ENCODE data around the gene NKX3-2. TPM values are rescaled to one million over a fixed set of nuclear protein-coding genes. Genes with fewer than 3 reads are reported as not detected.

Gene NKX3-2
- total RNA-seq, 4 donors from 2014 or later: 3.8 to 19.5 (median 5.1) TPM

- DNase-seq: no peak
- in situ Hi-C loops (cut with MboI; ENCODE audit: low pct_ligation_motif_present in 1 of 4, low pct_unique_long_range_greater_than_20kb in 1 of 4, low sequenced_read_pairs in 3 of 4): loop anchor here in 2 of 4 donors (5.0 kb wide), 2 partner anchors 676 to 686 kb away; no protein-coding TSS in a partner anchor
These were observed 6.5 kb downstream of the NKX3-2 start for GRCh38 chr4:13537832-13538177.

GRCh38 chr4:13537011-13537831 lies 7.1 kb downstream of the NKX3-2 start:
- Histone ChIP-seq H3K27ac (peak overlapping the region; percentile 8 to 94 (median 49)), H3K4me3 (no peak overlapping the region), H3K36me3 (no peaks in the 10 kb centered on the region), H3K27me3 (peaks cover 100% of the 10 kb centered on the region), H3K9me3 (no peaks in the 10 kb centered on the region), H3K4me1 (peaks cover 0 to 8% (median 7%) of the 10 kb centered on the region in 4 donors)
- 36 to 47% methylated on average over 5 to 34 of the region's 34 CpGs for WGBS, 2 donors (ENCODE audit: low coverage in 1 of 2)
- no peak for TF ChIP-seq POLR2A (IDR thresholded peaks at IDR 0.05)
- in situ Hi-C loops (cut with MboI; ENCODE audit: low pct_ligation_motif_present in 1 of 4, low pct_unique_long_range_greater_than_20kb in 1 of 4, low sequenced_read_pairs in 3 of 4) (loop anchor here in 2 of 4 donors (5.0 kb wide), 2 partner anchors 675 to 685 kb away; no protein-coding TSS in a partner anchor), intact Hi-C loops (cut with DNase I; ENCODE audit: low total_unique reads) (no loop called here)
- DNase-seq: no peak

More at GRCh38 chr4:13537832-13538177, 6.5 kb downstream of the NKX3-2 start:
- Histone ChIP-seq H3K27ac (peak overlapping the region; percentile 8 to 94 (median 49)), H3K27me3 (peaks cover 100% of the 10 kb centered on the region), H3K36me3 (no peaks in the 10 kb centered on the region), H3K4me3 (no peak overlapping the region), H3K4me1 (peaks cover 0 to 11% (median 11%) of the 10 kb centered on the region in 4 donors), H3K9me3 (no peaks in the 10 kb centered on the region)
- WGBS, 2 donors (ENCODE audit: low coverage in 1 of 2): 38% methylated on average over 10 of the region's 10 CpGs; no CpG with 5 or more reads in 1 of the 2 donors
- TF ChIP-seq POLR2A (IDR thresholded peaks at IDR 0.05) (no peak), EP300 (IDR thresholded peaks at IDR 0.05; ENCODE audit: low read depth) (no peak), CTCF (IDR thresholded peaks at IDR 0.05) (no peak), POLR2AphosphoS5 (IDR thresholded peaks at IDR 0.05) (no peak)
- intact Hi-C loops (cut with DNase I; ENCODE audit: low total_unique reads): no loop called here

GRCh38 chr4:13536607-13537006 lies 7.7 kb downstream of the NKX3-2 start:
- H3K36me3 ChIP-seq: no peaks in the 10 kb centered on the region
- H3K4me1 ChIP-seq: peaks cover 0 to 2% (median 1%) of the 10 kb centered on the region in 4 donors
- no peak overlapping the region for H3K4me3 ChIP-seq
- H3K9me3 ChIP-seq: no peaks in the 10 kb centered on the region
- WGBS, 2 donors (ENCODE audit: low coverage in 1 of 2): 42 to 58% methylated on average over 4 to 6 of the region's 6 CpGs
- H3K27ac ChIP-seq: peak overlapping the region in 2 of 4 donors; percentile 19 to 94
- peaks cover 100% of the 10 kb centered on the region for H3K27me3 ChIP-seq
- DNase-seq: no peak
- intact Hi-C loops (cut with DNase I; ENCODE audit: low total_unique reads) (no loop called here), in situ Hi-C loops (cut with MboI; ENCODE audit: low pct_ligation_motif_present in 1 of 4, low pct_unique_long_range_greater_than_20kb in 1 of 4, low sequenced_read_pairs in 3 of 4) (loop anchor here in 2 of 4 donors (5.0 kb wide), 2 partner anchors 674 to 684 kb away; no protein-coding TSS in a partner anchor)
- no peak for TF ChIP-seq CTCF (IDR thresholded peaks at IDR 0.05)
- no peak for TF ChIP-seq POLR2A (IDR thresholded peaks at IDR 0.05)
- TF ChIP-seq EP300 (IDR thresholded peaks at IDR 0.05; ENCODE audit: low read depth): no peak
- TF ChIP-seq POLR2AphosphoS5 (IDR thresholded peaks at IDR 0.05): no peak

- H3K9me3 ChIP-seq: no peaks in the 10 kb centered on the region
- H3K36me3 ChIP-seq: no peaks in the 10 kb centered on the region
- peaks cover 100% of the 10 kb centered on the region for H3K27me3 ChIP-seq
- TF ChIP-seq CTCF (IDR thresholded peaks at IDR 0.05) (no peak), POLR2AphosphoS5 (IDR thresholded peaks at IDR 0.05) (no peak), EP300 (IDR thresholded peaks at IDR 0.05; ENCODE audit: low read depth) (no peak), POLR2A (IDR thresholded peaks at IDR 0.05) (no peak)
- no peaks in the 10 kb centered on the region for H3K4me1 ChIP-seq
- no peak for DNase-seq
- intact Hi-C loops (cut with DNase I; ENCODE audit: low total_unique reads) (no loop called here), in situ Hi-C loops (cut with MboI; ENCODE audit: low pct_ligation_motif_present in 1 of 4, low pct_unique_long_range_greater_than_20kb in 1 of 4, low sequenced_read_pairs in 3 of 4) (loop anchor here in 2 of 4 donors (5.0 kb wide), 2 partner anchors 674 to 684 kb away; no protein-coding TSS in a partner anchor)
- peak overlapping the region in 3 of 4 donors; percentile 19 to 94 (median 27) for H3K27ac ChIP-seq
- 15% methylated on average over 36 of the region's 39 CpGs; no CpG with 5 or more reads in 1 of the 2 donors for WGBS, 2 donors (ENCODE audit: low coverage in 1 of 2)
- peak overlapping the region in 3 of 4 donors; percentile 7 to 17 (median 11) for H3K4me3 ChIP-seq
These were observed 8.5 kb downstream of the NKX3-2 start for GRCh38 chr4:13535708-13536361.
